Peyer's patch (tissue), 4 donors: ENCODE results near the gene MTMR3.

Experiments
- CTCF ChIP-seq, 6 experiments: fragments of 450-650 bp in 4 of 6; fragments of 200-600 bp in 2 of 6; sonication (generic) in 1 of 6; IDR thresholded peaks; one replicate each; pipeline ENCODE4 v1.5.1; 2017 to 2019; ENCODE audit warnings: antibody characterized with exemption in 6 of 6, mild to moderate bottlenecking in 3 of 6, moderate library complexity in 1 of 6
- POLR2A ChIP-seq, 2 donors: fragments of 450-650 bp; IDR thresholded peaks; one replicate each; pipeline ENCODE4 v1.5.1; 2017; ENCODE audit warnings: antibody characterized with exemption in 2 of 2, mild to moderate bottlenecking in 2 of 2, moderate library complexity in 2 of 2

DNA sequence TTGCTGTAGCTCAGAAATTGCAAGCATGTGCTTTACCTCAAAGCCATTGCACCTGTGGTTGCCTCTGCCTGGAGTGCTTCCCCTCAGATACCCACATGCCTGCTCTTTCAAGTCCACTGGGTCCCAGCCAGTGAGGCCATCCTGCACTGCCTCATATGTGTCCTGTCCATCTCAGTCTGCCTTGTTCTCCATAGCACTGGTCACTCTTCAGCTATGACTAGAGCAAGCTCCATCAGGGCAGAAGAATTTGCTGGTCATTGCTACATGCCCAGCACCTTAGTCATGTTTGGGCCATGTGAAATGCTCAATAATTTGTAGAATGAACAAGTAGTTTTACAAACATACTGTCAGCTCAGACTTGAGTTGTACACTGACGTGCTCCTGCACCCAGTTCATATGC lies 132.9 kb downstream of the MTMR3 start:
- TF ChIP-seq CTCF (IDR thresholded peaks at IDR 0.05): no peak
- no peak for TF ChIP-seq POLR2A (IDR thresholded peaks at IDR 0.05)
